Measurements from ENCODE around the gene PHTF1. TPM values are rescaled to one million over a fixed set of nuclear protein-coding genes. Genes with fewer than 3 reads are reported as not detected.
"Not testable (repeated sequence)": the region's sequence is repeated elsewhere in the genome, so short reads cannot be mapped to it uniquely, and the experiment has no call there.

Gene PHTF1
- total RNA-seq, 4 donors from 2014 or later = 10.0 to 14.8 (median 11.1) TPM

DNA sequence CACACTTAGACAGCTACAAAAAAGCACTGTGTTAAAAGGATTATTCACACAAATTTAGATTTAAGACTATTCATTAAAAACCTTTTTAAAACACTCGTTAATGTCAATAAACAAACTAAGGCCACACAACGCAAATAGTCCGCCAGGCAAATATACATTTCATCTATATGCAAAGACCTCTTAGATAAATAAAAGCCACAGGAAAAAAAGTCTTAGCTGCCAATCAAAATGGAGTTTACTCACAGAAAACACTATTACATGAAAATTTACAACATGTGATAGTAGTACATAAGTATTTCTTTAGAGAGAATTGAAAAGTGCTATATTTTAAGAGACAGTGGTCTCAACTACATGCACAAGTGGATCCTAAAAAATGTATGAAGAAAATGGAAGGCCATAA is 2.7 kb upstream of the PHTF1 start:
- no peak for ATAC-seq
- no peaks in the 10 kb centered on the region for H3K9me3 ChIP-seq
- H3K4me1 ChIP-seq = peaks cover 0 to 20% (median 0%) of the 10 kb centered on the region in 3 donors
- no peak overlapping the region for H3K27ac ChIP-seq
- no peaks in the 10 kb centered on the region for H3K27me3 ChIP-seq
- peaks cover 0 to 25% of the 10 kb centered on the region in 2 donors for H3K36me3 ChIP-seq
- no peak for TF ChIP-seq EP300 (IDR thresholded peaks at IDR 0.05)
- TF ChIP-seq POLR2AphosphoS5 (IDR thresholded peaks at IDR 0.05) = no peak
- no peak for TF ChIP-seq POLR2A (IDR thresholded peaks at IDR 0.05)
- TF ChIP-seq, protein P1, sequence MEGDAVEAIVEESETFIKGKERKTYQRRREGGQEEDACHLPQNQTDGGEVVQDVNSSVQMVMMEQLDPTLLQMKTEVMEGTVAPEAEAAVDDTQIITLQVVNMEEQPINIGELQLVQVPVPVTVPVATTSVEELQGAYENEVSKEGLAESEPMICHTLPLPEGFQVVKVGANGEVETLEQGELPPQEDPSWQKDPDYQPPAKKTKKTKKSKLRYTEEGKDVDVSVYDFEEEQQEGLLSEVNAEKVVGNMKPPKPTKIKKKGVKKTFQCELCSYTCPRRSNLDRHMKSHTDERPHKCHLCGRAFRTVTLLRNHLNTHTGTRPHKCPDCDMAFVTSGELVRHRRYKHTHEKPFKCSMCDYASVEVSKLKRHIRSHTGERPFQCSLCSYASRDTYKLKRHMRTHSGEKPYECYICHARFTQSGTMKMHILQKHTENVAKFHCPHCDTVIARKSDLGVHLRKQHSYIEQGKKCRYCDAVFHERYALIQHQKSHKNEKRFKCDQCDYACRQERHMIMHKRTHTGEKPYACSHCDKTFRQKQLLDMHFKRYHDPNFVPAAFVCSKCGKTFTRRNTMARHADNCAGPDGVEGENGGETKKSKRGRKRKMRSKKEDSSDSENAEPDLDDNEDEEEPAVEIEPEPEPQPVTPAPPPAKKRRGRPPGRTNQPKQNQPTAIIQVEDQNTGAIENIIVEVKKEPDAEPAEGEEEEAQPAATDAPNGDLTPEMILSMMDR (IDR thresholded peaks at IDR 0.05) = no peak
- H3K4me3 ChIP-seq = no peak overlapping the region
- 74 to 88% methylated on average over 3 of the region's 3 CpGs for WGBS, 2 donors (ENCODE audit: low coverage in 1 of 2)

DNA sequence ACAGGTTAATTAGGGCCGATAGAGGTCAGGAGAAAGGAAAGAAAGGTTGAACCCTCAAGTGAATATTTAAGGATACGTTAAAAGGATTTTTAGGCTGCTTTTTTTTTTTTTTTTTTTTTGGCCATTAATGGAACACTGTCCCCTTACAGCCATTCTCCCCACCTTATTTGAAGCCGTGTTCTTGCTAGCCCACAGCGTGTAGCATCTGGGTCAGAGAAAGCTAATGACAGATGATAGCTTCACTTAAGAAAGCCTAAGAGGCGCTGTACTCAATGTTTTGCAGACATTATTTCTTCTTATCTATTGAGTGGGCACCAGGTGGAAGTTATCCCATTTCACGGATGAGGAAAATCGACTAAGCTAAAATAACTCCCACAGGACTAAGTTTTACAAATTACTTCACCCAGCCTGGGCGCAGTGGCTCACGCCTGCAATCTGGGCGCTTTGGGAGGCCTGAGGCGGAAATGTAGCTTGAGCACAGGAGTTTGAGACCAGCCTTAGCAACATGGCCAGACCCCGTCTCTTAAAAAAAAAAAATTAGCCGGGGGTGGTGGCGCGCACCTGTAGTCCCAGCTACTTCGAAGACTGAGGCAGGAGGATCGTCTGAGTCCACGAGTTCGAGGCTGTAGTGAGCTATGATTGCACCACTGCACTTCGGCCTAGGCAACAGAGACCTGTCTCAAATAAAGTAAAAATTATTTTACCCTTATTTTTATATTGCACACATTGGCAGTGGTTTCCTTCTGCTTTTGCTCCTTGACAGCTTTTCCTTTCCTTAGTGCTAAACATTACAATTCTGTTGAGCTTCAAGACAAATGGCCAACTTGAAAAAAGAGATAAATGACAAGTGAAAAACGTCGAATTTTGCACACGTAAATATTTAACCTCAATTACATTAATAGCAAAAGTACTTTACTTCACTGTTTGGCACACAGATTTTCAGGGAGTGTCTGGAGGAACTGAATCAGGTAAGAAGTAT is 1.1 kb upstream of the PHTF1 start:
- Histone ChIP-seq H3K4me3 (peak overlapping the region; percentile 96 to 99), H3K36me3 (peaks cover 0 to 11% of the 10 kb centered on the region in 2 donors), H3K4me1 (peaks cover 0 to 26% (median 0%) of the 10 kb centered on the region in 3 donors), H3K27ac (peak overlapping the region; percentile 92 to 96 (median 94)), H3K9me3 (no peaks in the 10 kb centered on the region), H3K27me3 (no peaks in the 10 kb centered on the region)
- WGBS, 2 donors (ENCODE audit: low coverage in 1 of 2) = 60 to 87% methylated on average over 16 of the region's 23 CpGs
- TF ChIP-seq, protein P1 (IDR thresholded peaks at IDR 0.05) = no peak
- TF ChIP-seq POLR2AphosphoS5 (IDR thresholded peaks at IDR 0.05) (no peak), EP300 (IDR thresholded peaks at IDR 0.05) (no peak), POLR2A (IDR thresholded peaks at IDR 0.05) (no peak)
- ATAC-seq = no peak

DNA sequence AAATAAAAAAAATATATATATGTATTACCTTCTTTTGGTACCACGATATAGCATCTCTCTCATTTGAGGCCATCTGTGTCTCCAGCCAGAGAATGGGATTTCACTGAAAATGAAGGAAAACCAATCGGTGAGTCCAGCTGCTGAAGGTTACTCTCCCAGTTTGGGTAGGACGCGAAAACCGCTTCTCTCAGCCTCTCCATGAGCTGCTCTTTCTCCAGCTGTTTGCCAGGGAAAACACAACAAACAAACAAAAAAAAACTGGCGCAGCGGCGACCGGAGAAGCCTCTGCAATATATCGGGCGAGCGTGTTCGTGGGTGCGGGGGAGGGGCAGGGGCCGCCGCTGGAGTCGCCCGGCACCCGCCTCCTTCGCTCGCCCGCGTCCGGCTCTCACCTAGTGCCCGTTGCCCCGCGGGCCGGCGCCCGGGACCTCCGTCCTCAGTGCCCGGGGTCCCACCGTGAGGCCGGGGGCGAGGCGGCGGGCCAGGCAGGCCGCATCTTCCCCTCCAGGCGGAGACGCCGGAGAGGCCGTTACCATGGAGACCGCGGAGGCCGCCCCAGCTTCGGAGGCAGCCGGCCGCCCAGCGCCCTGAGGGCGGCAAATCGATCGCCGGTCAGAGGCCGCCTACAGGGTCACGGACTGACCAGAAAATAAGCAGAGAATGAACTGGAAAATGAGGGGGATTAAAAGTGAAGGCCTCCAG is 504 bp downstream of the PHTF1 start:
- Histone ChIP-seq H3K4me1 (peaks cover 0 to 26% (median 0%) of the 10 kb centered on the region in 3 donors), H3K4me3 (peak overlapping the region; percentile 96 to 99), H3K27me3 (no peaks in the 10 kb centered on the region), H3K9me3 (no peaks in the 10 kb centered on the region), H3K36me3 (peaks cover 0 to 9% of the 10 kb centered on the region in 2 donors), H3K27ac (peak overlapping the region; percentile 92 to 96 (median 94))
- 0% methylated on average over 7 to 9 of the region's 55 CpGs for WGBS, 2 donors (ENCODE audit: low coverage in 1 of 2)
- peak; percentile 76 for ATAC-seq
- no peak for TF ChIP-seq POLR2AphosphoS5 (IDR thresholded peaks at IDR 0.05)
- TF ChIP-seq POLR2A (IDR thresholded peaks at IDR 0.05) = no peak
- no peak for TF ChIP-seq EP300 (IDR thresholded peaks at IDR 0.05)
- TF ChIP-seq, protein P1 (IDR thresholded peaks at IDR 0.05) = peak in 1 of 4 experiments; percentile 8

DNA sequence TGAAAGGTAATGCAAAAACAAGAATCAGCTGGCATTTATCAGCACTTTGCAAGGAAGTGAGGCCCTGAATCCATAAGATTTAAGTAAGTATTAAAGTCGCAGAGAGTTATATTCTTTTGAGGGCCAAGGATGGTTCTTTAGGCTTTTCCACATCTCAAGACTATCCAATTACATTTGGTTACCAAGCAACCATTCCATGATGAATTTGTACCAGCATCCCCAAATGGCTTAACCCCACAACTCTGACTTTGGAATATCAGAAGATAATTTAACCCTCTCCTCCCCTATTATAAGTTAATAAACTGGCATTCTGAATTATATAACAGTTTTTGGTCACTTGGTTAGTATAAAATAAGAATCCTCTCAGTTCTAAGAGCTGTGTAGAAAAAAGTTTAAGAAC is 2.8 kb downstream of the PHTF1 start:
- no peak overlapping the region for H3K4me3 ChIP-seq
- H3K4me1 ChIP-seq = peaks cover 0 to 26% (median 0%) of the 10 kb centered on the region in 3 donors
- 87 to 100% methylated on average over 1 of the region's 1 CpG for WGBS, 2 donors (ENCODE audit: low coverage in 1 of 2)
- H3K36me3 ChIP-seq = peaks cover 0 to 12% of the 10 kb centered on the region in 2 donors
- H3K9me3 ChIP-seq = no peaks in the 10 kb centered on the region
- no peak for ATAC-seq
- no peaks in the 10 kb centered on the region for H3K27me3 ChIP-seq
- TF ChIP-seq EP300 (IDR thresholded peaks at IDR 0.05) (no peak), POLR2AphosphoS5 (IDR thresholded peaks at IDR 0.05) (no peak), POLR2A (IDR thresholded peaks at IDR 0.05) (no peak)
- TF ChIP-seq, protein P1 (IDR thresholded peaks at IDR 0.05) = no peak
- H3K27ac ChIP-seq = no peak overlapping the region

DNA sequence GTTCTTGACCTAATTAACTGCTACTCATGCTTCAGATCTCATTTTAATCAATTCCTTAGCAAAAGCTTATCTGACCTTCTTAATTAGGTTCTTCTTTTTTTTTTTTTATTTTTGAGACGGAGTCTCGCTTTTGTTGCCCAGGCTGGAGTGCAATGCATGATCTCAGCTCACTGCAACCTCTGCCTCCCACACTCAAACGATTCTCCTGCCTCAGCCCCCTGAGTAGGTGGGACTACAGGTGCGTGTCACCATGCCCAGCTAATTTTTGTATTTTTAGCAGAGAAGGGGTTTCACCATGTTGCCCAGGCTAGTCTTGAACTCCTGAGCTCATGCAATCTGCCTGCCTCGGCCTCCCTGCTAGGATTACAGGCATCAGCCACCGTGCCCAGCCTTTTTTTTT is 6.0 kb downstream of the PHTF1 start:
- H3K27ac ChIP-seq, H3K27me3 ChIP-seq, ATAC-seq, H3K4me3 ChIP-seq, H3K9me3 ChIP-seq: not testable (repeated sequence)
- 92 to 100% methylated on average over 2 to 6 of the region's 6 CpGs for WGBS, 2 donors (ENCODE audit: low coverage in 1 of 2)
- Histone ChIP-seq H3K4me1 (peaks cover 0 to 17% (median 0%) of the 10 kb centered on the region in 3 donors), H3K36me3 (peaks cover 0 to 21% of the 10 kb centered on the region in 2 donors)

Data from gastroesophageal sphincter (tissue), 4 donors.